ENCODE results near the gene MACROD2. TPM values are rescaled to one million over a fixed set of nuclear protein-coding genes. Genes with fewer than 3 reads are reported as not detected.

The MACROD2 gene
- total RNA-seq, 1 experiment from 2014 or later: 3.7 TPM

DNA sequence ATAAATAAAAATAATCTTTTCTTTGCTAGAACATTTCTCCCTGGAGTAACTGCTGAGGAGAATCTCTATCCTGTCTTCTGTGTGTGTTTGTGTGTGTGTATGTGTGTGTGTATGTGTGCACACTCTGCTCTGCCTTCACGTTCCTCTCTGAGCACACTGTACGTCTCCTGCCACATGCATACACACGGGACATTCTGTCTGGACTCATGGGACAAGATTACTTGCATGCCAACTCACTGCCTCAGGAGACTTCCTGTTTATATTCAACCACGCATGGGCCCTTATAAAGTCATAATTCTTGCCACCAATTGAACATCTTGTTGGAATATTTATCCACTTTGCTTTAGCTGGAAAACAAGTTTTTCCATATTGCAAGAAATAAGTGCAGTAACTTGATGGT lies 1647.4 kb downstream of the MACROD2 start:
- CTCF ChIA-PET: no interaction called here
- Histone ChIP-seq H3K4me2 (ENCODE audit: low read length) (no peak overlapping the region), H3K79me2 (ENCODE audit: insufficient read depth, low read length) (no peaks in the 10 kb centered on the region), H3K9ac (ENCODE audit: low read length) (no peak overlapping the region), H3K4me3 (replicated peaks in 1 of 2; ENCODE audit: low read depth in 1 of 2, low read length in 2 of 2) (no peak overlapping the region), H3K36me3 (ENCODE audit: control insufficient read depth in 1 of 2, insufficient read depth in 2 of 2, low read length in 2 of 2) (no peaks in the 10 kb centered on the region), H3K4me1 (ENCODE audit: control insufficient read depth in 1 of 2, insufficient read depth in 2 of 2, low read length in 2 of 2) (no peaks in the 10 kb centered on the region), H2AFZ (ENCODE audit: low read depth, low read length, poor library complexity, severe bottlenecking) (no peak overlapping the region), H4K20me1 (ENCODE audit: insufficient read depth) (no peaks in the 10 kb centered on the region), H3K27me3 (ENCODE audit: insufficient read depth, low read length) (no peaks in the 10 kb centered on the region), H3K27ac (ENCODE audit: low read depth, low read length) (no peak overlapping the region), H3K9me3 (ENCODE audit: control insufficient read depth in 1 of 2, insufficient read depth in 1 of 2, low read depth in 1 of 2, low read length in 2 of 2) (peaks cover 0 to 4% of the 10 kb centered on the region in 2 experiments; a peak in 2 of 4 replicates), H3K9me2 (ENCODE audit: insufficient read depth) (no peaks in the 10 kb centered on the region)
- DNase-seq (ENCODE audit: low read depth, low spot score) (no peak), ATAC-seq (no peak)
- POLR2A ChIA-PET: no interaction called here
- intact Hi-C loops (cut with micrococcal nuclease): no loop called here
- BruUV-seq (replicated peaks): no TSS peak
- RAD21 ChIA-PET (ENCODE audit: low non-redundant PET in 1 of 2, low total read pairs in 2 of 2, uncharacterized antibody in 2 of 2, unreplicated experiment in 2 of 2): no interaction called here
- TF ChIP-seq, protein P1, sequence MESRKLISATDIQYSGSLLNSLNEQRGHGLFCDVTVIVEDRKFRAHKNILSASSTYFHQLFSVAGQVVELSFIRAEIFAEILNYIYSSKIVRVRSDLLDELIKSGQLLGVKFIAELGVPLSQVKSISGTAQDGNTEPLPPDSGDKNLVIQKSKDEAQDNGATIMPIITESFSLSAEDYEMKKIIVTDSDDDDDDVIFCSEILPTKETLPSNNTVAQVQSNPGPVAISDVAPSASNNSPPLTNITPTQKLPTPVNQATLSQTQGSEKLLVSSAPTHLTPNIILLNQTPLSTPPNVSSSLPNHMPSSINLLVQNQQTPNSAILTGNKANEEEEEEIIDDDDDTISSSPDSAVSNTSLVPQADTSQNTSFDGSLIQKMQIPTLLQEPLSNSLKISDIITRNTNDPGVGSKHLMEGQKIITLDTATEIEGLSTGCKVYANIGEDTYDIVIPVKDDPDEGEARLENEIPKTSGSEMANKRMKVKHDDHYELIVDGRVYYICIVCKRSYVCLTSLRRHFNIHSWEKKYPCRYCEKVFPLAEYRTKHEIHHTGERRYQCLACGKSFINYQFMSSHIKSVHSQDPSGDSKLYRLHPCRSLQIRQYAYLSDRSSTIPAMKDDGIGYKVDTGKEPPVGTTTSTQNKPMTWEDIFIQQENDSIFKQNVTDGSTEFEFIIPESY (IDR thresholded peaks at IDR 0.05; ENCODE audit: extremely low read depth, insufficient replicate concordance, low read length): no peak
- TF ChIP-seq, protein P2, sequence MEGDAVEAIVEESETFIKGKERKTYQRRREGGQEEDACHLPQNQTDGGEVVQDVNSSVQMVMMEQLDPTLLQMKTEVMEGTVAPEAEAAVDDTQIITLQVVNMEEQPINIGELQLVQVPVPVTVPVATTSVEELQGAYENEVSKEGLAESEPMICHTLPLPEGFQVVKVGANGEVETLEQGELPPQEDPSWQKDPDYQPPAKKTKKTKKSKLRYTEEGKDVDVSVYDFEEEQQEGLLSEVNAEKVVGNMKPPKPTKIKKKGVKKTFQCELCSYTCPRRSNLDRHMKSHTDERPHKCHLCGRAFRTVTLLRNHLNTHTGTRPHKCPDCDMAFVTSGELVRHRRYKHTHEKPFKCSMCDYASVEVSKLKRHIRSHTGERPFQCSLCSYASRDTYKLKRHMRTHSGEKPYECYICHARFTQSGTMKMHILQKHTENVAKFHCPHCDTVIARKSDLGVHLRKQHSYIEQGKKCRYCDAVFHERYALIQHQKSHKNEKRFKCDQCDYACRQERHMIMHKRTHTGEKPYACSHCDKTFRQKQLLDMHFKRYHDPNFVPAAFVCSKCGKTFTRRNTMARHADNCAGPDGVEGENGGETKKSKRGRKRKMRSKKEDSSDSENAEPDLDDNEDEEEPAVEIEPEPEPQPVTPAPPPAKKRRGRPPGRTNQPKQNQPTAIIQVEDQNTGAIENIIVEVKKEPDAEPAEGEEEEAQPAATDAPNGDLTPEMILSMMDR (IDR thresholded peaks at IDR 0.05 in 2 of 3, conservative IDR thresholded peaks at IDR 0.05 in 1 of 3; ENCODE audit: borderline replicate concordance in 1 of 3, insufficient read depth in 1 of 3, low read depth in 2 of 3, low read length in 2 of 3): no peak
- TF ChIP-seq FOSL1 (IDR thresholded peaks at IDR 0.05; ENCODE audit: low read depth): no peak
- TF ChIP-seq ZFX (IDR thresholded peaks at IDR 0.05): no peak
- no peak for TF ChIP-seq CBX3 (IDR thresholded peaks at IDR 0.05; ENCODE audit: low read depth)
- no peak for TF ChIP-seq ZNF274 (IDR thresholded peaks at IDR 0.05; ENCODE audit: low read depth, low read length)
- no peak for TF ChIP-seq EZH2phosphoT487 (IDR thresholded peaks at IDR 0.05; ENCODE audit: borderline replicate concordance)
- TF ChIP-seq, protein P3, sequence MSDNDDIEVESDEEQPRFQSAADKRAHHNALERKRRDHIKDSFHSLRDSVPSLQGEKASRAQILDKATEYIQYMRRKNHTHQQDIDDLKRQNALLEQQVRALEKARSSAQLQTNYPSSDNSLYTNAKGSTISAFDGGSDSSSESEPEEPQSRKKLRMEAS (IDR thresholded peaks at IDR 0.05): no peak
- no peak for TF ChIP-seq EZH2 (IDR thresholded peaks at IDR 0.05)
- no peak for TF ChIP-seq JUND (IDR thresholded peaks at IDR 0.05)
- TF ChIP-seq SP1 (IDR thresholded peaks at IDR 0.05; ENCODE audit: low read depth): no peak
- no peak for TF ChIP-seq CEBPB (IDR thresholded peaks at IDR 0.05; ENCODE audit: low read depth)
- no peak for TF ChIP-seq SRF (IDR thresholded peaks at IDR 0.05; ENCODE audit: low read depth)
- no peak for TF ChIP-seq RAD21 (IDR thresholded peaks at IDR 0.05; ENCODE audit: low read depth)
- TF ChIP-seq YY1 (IDR thresholded peaks at IDR 0.05; ENCODE audit: extremely low read depth, insufficient replicate concordance, low read depth, low read length): no peak
- no peak for TF ChIP-seq ELF1 (IDR thresholded peaks at IDR 0.05; ENCODE audit: borderline replicate concordance, low read depth)
- TF ChIP-seq EGR1 (IDR thresholded peaks at IDR 0.05; ENCODE audit: low read depth): no peak
- TF ChIP-seq, protein P4, sequence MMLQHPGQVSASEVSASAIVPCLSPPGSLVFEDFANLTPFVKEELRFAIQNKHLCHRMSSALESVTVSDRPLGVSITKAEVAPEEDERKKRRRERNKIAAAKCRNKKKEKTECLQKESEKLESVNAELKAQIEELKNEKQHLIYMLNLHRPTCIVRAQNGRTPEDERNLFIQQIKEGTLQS (IDR thresholded peaks at IDR 0.05): no peak
- TF ChIP-seq, protein P5, sequence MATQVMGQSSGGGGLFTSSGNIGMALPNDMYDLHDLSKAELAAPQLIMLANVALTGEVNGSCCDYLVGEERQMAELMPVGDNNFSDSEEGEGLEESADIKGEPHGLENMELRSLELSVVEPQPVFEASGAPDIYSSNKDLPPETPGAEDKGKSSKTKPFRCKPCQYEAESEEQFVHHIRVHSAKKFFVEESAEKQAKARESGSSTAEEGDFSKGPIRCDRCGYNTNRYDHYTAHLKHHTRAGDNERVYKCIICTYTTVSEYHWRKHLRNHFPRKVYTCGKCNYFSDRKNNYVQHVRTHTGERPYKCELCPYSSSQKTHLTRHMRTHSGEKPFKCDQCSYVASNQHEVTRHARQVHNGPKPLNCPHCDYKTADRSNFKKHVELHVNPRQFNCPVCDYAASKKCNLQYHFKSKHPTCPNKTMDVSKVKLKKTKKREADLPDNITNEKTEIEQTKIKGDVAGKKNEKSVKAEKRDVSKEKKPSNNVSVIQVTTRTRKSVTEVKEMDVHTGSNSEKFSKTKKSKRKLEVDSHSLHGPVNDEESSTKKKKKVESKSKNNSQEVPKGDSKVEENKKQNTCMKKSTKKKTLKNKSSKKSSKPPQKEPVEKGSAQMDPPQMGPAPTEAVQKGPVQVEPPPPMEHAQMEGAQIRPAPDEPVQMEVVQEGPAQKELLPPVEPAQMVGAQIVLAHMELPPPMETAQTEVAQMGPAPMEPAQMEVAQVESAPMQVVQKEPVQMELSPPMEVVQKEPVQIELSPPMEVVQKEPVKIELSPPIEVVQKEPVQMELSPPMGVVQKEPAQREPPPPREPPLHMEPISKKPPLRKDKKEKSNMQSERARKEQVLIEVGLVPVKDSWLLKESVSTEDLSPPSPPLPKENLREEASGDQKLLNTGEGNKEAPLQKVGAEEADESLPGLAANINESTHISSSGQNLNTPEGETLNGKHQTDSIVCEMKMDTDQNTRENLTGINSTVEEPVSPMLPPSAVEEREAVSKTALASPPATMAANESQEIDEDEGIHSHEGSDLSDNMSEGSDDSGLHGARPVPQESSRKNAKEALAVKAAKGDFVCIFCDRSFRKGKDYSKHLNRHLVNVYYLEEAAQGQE (IDR thresholded peaks at IDR 0.05; ENCODE audit: low read depth): no peak
- TF ChIP-seq TCF7L2 (IDR thresholded peaks at IDR 0.05; ENCODE audit: borderline replicate concordance, extremely low read depth, insufficient read depth, insufficient read length): no peak

Measured in HCT116 (cell line).